K562 (cell line): Measurements from ENCODE around the gene GIPR. TPM values are rescaled to one million over a fixed set of nuclear protein-coding genes. Genes with fewer than 3 reads are reported as not detected.

ENCODE experiments used
- ATAC-seq: fragments of 200-7000 bp; cut with Tn5 transposase; 3 replicates; pipeline ENCODE4 v1.9.1; 2020; ENCODE audit warnings: moderate library complexity
- BruUV-seq: library from RNA; stranded (reverse); fragments of 400-500 nt; replicated peaks from 2 replicates; lab custom pipeline; 2021; lab: Mats Ljungman, UMichigan
- CTCF ChIA-PET: fragments of 300-600 bp; formaldehyde crosslinking; extraction: SDS; loops from one replicate; lab custom pipeline; 2021; ENCODE audit warnings: low intra/inter-chr PET ratio; lab: Yijun Ruan, JAX
- POLR2A ChIA-PET: fragments of 300-600, 350-650 bp; sonication (Branson Sonifier 250); formaldehyde crosslinking; extraction: SDS; loops from one replicate; lab custom pipeline; 2021; ENCODE audit warnings: antibody characterized with exemption, inconsistent platforms; lab: Yijun Ruan, JAX
- DNase-seq, 4 experiments: peaks; one replicate each; pipeline versions ENCODE4 v3.0.0 to v3.0.0-alpha.2; 2011 to 2018; ENCODE audit warnings: low spot score in 3 of 4, mixed read lengths in 3 of 4; ENCODE audit errors: extremely low read depth in 1 of 4
- FAIRE-seq: peaks from 2 replicates; lab custom pipeline; 2011; peaks lifted over from hg19 to GRCh38; lab: Jason Lieb, UNC
- H2AFZ ChIP-seq: 2 replicates; pipeline ENCODE4 v1.6.0; 2011; ENCODE audit warnings: low read depth, low read length, control low read depth, inconsistent platforms
- H3K27ac ChIP-seq: fragments of 200-600 bp; 3 replicates; pipeline ENCODE4 v1.8.0; 2011; ENCODE audit warnings: low read depth, mild to moderate bottlenecking, control low read depth, inconsistent platforms, low read length, moderate library complexity, mixed read lengths; ENCODE audit errors: extremely low read depth
- H3K27me3 ChIP-seq, 2 experiments: fragments of 300-600 bp in 1 of 2; 2 replicates in 1 of 2; 3 replicates in 1 of 2; pipeline versions ENCODE4 v1.6.0 to v1.8.0; 2011; ENCODE audit warnings: inconsistent platforms in 2 of 2, low read length in 2 of 2, mild to moderate bottlenecking in 1 of 2, mixed read lengths in 1 of 2, moderate library complexity in 1 of 2; ENCODE audit not compliant: control insufficient read depth in 2 of 2, insufficient read depth in 2 of 2
- H3K36me3 ChIP-seq: fragments of 300-600 bp; 3 replicates; pipeline ENCODE4 v1.8.0; 2011; ENCODE audit warnings: mild to moderate bottlenecking, low read length, inconsistent platforms; ENCODE audit not compliant: control insufficient read depth, insufficient read depth
- H3K4me1 ChIP-seq, 2 experiments: fragments of 200-600 bp in 1 of 2; replicated peaks in 1 of 2; 2 replicates in 1 of 2; 3 replicates in 1 of 2; pipeline versions ENCODE4 v1.5.1 to v1.8.0; 2011; ENCODE audit warnings: inconsistent platforms in 2 of 2, low read length in 2 of 2, mild to moderate bottlenecking in 1 of 2, mixed read lengths in 1 of 2, moderate library complexity in 1 of 2; ENCODE audit not compliant: control insufficient read depth in 2 of 2, insufficient read depth in 2 of 2
- H3K4me2 ChIP-seq: 2 replicates; pipeline ENCODE4 v1.6.1; 2011; ENCODE audit warnings: low read length, control low read depth, inconsistent platforms, mixed read lengths; ENCODE audit not compliant: insufficient read depth
- H3K4me3 ChIP-seq: fragments of 200-600 bp; sonication (generic), shearing (Covaris generic); 2 replicates; pipeline ENCODE4 v1.5.1; 2016; ENCODE audit warnings: control low read depth, inconsistent platforms
- H3K79me2 ChIP-seq: fragments of 200-600 bp; 3 replicates; pipeline ENCODE4 v1.8.0; 2011; ENCODE audit warnings: low read length, inconsistent platforms; ENCODE audit not compliant: control insufficient read depth, insufficient read depth
- H3K9ac ChIP-seq, 2 experiments: 2 replicates each; pipeline versions ENCODE4 v1.6.0 to v1.6.1; 2011; ENCODE audit warnings: low read depth in 2 of 2, low read length in 2 of 2, control low read depth in 1 of 2, inconsistent platforms in 1 of 2, mild to moderate bottlenecking in 1 of 2, mixed read lengths in 1 of 2; ENCODE audit not compliant: insufficient read depth in 1 of 2
- H3K9me1 ChIP-seq: one replicate; pipeline ENCODE4 v1.6.0; 2011; ENCODE audit warnings: inconsistent platforms, mild to moderate bottlenecking, low read length, moderate library complexity; ENCODE audit not compliant: control insufficient read depth, insufficient read depth
- H3K9me3 ChIP-seq: replicated peaks from 2 replicates; pipeline ENCODE4 v1.5.1; 2011; ENCODE audit warnings: low read depth, low read length, inconsistent platforms; ENCODE audit not compliant: control insufficient read depth, insufficient read depth
- H4K20me1 ChIP-seq: replicated peaks from 2 replicates; pipeline ENCODE4 v1.6.1; 2011; ENCODE audit warnings: low read length, inconsistent platforms, mixed read lengths; ENCODE audit not compliant: control insufficient read depth, insufficient read depth
- BCOR ChIP-seq: fragments of 450-650 bp; IDR thresholded peaks from 2 replicates; pipeline ENCODE4 v1.6.1; 2016
- ELF1 ChIP-seq: fragments of 200-800 bp; sonication (Bioruptor generic); IDR thresholded peaks from 2 replicates; pipeline ENCODE4 v1.6.1; 2016; ENCODE audit warnings: missing genetic modification characterization, missing compliant biosample characterization
- ESRRA ChIP-seq: fragments of 450-650 bp; IDR thresholded peaks from 2 replicates; pipeline ENCODE4 v1.6.1; 2014; ENCODE audit warnings: low read depth, mild to moderate bottlenecking, moderate library complexity, borderline replicate concordance
- FOXP1 ChIP-seq: sonication (generic); formaldehyde crosslinking; IDR thresholded peaks from 2 replicates; pipeline ENCODE4 v1.8.0; 2022; ENCODE audit warnings: mild to moderate bottlenecking, missing genetic modification reagents
- HDAC1 ChIP-seq, 2 experiments: fragments of 450-650 bp; IDR thresholded peaks; 2 replicates each; pipeline ENCODE4 v1.6.1; 2016 to 2017; ENCODE audit warnings: inconsistent platforms in 1 of 2, mild to moderate bottlenecking in 1 of 2, moderate library complexity in 1 of 2
- KAT7 ChIP-seq: sonication (generic); formaldehyde crosslinking; IDR thresholded peaks from 2 replicates; pipeline ENCODE4 v1.8.0; 2022; ENCODE audit warnings: missing genetic modification reagents, mild to moderate bottlenecking, borderline replicate concordance
- KDM1A ChIP-seq, 2 experiments: fragments of 450-650 bp; IDR thresholded peaks; 2 replicates each; pipeline ENCODE4 v1.6.1; 2016; ENCODE audit warnings: mild to moderate bottlenecking in 2 of 2
- KHSRP ChIP-seq: fragments of 450-650 bp; IDR thresholded peaks from 2 replicates; pipeline ENCODE4 v1.6.1; 2017
- RB1 ChIP-seq: fragments of 450-650 bp; IDR thresholded peaks from 2 replicates; pipeline ENCODE4 v1.6.1; 2017; ENCODE audit warnings: low read depth, mild to moderate bottlenecking
- RBFOX2 ChIP-seq: fragments of 200-400 bp; formaldehyde crosslinking; IDR thresholded peaks from 2 replicates; pipeline ENCODE4 v1.6.1; 2017; ENCODE audit warnings: low read depth, mild to moderate bottlenecking, low read length, moderate library complexity
- SMARCE1 ChIP-seq: fragments of 450-650 bp; IDR thresholded peaks from 2 replicates; pipeline ENCODE4 v1.7.1; 2016; ENCODE audit warnings: mild to moderate bottlenecking
- YY1 ChIP-seq, 3 experiments: IDR thresholded peaks; 2 replicates each; pipeline ENCODE4 v1.6.1; 2011; ENCODE audit warnings: low read length in 2 of 3, mild to moderate bottlenecking in 2 of 3, moderate library complexity in 2 of 3, borderline replicate concordance in 1 of 3, control low read depth in 1 of 3, low read depth in 1 of 3; ENCODE audit not compliant: insufficient read depth in 3 of 3, insufficient replicate concordance in 2 of 3, control insufficient read depth in 1 of 3, insufficient read length in 1 of 3; ENCODE audit errors: extremely low read depth in 1 of 3
- ZFX ChIP-seq: sonication (generic); formaldehyde crosslinking; IDR thresholded peaks from 2 replicates; pipeline ENCODE4 v1.8.0; 2022; ENCODE audit warnings: mild to moderate bottlenecking, missing genetic modification reagents, moderate library complexity
- ZNF165 ChIP-seq: fragments of 250-450 bp; sonication (Bioruptor Pico); IDR thresholded peaks from 2 replicates; pipeline ENCODE4 v1.4.0; 2020; ENCODE audit warnings: borderline replicate concordance
- ZNF639 ChIP-seq, 2 experiments: fragments of 200-800 bp in 1 of 2; sonication (Bioruptor generic) in 1 of 2; sonication (generic) in 1 of 2; formaldehyde crosslinking in 1 of 2; IDR thresholded peaks in 1 of 2; conservative IDR thresholded peaks in 1 of 2; 2 replicates each; pipeline versions ENCODE4 v1.5.0 to v1.6.1; 2016 to 2020; ENCODE audit warnings: missing compliant biosample characterization in 1 of 2, missing genetic modification characterization in 1 of 2, missing genetic modification reagents in 1 of 2
- WGBS: fragments of 100-300 bp; shearing (Covaris generic); methylation state at CpG from one replicate; pipeline ENCODE4 v1.1.6; 2016; ENCODE audit warnings: low coverage, mixed read lengths; ENCODE audit not compliant: insufficient coverage; ENCODE audit errors: missing lambda C conversion rate; 5-methylcytosine and 5-hydroxymethylcytosine counted together
- in situ Hi-C: fragments of 300-500 bp; cut with MboI; formaldehyde crosslinking; loops from 4 replicates; pipeline ENCODE4 v1.15.0; 2018; ENCODE audit warnings: inconsistent platforms, mixed read lengths
- intact Hi-C: fragments of 100-400 bp; cut with micrococcal nuclease; formaldehyde crosslinking; loops from 2 replicates; pipeline ENCODE4 v1.14.2; 2022
- polyA plus RNA-seq, 8 experiments: library from polyadenylated mRNA; depleted of rRNA in 4 of 8; stranded (reverse) in 5 of 8; unstranded in 3 of 8; fragments of >200 nt; fragmentation: Nextera tagmentation in 2 of 8; fragmentation: Illumina TruSeq in 1 of 8; extraction: Ambion mirVana in 2 of 8; extraction: Trizol in 1 of 8; gene quantifications; 2 replicates each; pipeline versions ENCODE4 v1.2.1 to v1.2.3, GENCODE V29; 2011 to 2014; ENCODE audit warnings: inconsistent platforms in 1 of 8, missing spikeins in 1 of 8
- total RNA-seq, 7 experiments: library from RNA; depleted of rRNA in 6 of 7; stranded (reverse); fragments of >200 nt in 6 of 7; fragmentation: Illumina TruSeq in 2 of 7; extraction: Trizol in 2 of 7; gene quantifications; 2 replicates each; pipeline versions ENCODE4 v1.2.1 to v1.2.3, GENCODE V29; 2011 to 2021; ENCODE audit warnings: low replicate concordance in 1 of 7
- TF ChIP-seq, protein P1 (sequence below), 2 experiments: fragments of 250-450 bp in 1 of 2; fragments of 450-650 bp in 1 of 2; sonication (Bioruptor Pico) in 1 of 2; IDR thresholded peaks; 2 replicates each; pipeline versions ENCODE4 v1.6.1 to v1.8.0; 2016 to 2021; ENCODE audit warnings: mild to moderate bottlenecking in 2 of 2, moderate library complexity in 2 of 2, missing compliant biosample characterization in 1 of 2, missing genetic modification characterization in 1 of 2

Gene GIPR
- total and polyA plus RNA-seq, 9 of the 15 experiments (the other 6 are each of a cell fraction or from before 2014, with no cell fraction given), result 2.2 to 26.8 (median 12.7) TPM

DNA sequence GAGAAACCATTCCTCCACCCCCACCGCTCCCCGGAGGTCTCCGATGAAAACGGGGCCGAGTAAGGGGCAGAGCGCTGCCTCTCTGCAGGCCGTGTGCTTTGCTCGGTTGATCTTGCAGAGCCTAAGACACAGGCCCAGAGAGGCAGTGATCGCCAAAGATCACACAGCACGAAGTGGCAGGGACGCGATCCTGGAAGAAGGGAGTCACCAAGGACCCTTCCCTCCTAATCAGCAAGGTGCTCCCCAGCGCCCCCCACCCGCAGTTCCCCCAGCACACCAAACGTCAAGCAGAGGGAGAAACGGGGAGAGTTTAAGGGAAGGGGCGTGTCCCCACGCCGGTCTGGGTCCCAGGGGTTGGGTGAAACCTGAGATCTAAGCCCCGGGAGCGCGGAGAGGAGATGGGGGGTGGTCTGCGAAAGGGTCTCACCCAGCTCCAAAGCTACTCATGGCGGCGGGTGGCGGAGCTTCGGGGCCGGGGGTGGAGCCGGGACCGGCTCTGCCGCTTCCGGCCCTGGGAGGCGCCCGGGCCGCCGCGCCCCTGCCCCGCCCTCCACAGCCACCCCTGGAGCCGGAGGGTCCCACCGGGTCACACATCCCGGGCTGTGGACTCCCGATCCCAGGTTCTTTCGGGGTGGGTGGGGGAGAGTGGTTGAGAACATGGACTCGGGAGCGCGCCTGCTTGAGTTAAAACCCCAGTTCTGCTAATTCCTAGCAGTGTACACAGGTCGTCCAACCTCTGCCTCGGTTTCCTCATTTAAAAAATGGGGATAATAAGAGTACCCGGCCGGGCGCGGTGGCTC is 28.9 kb upstream of the GIPR start, which contains the start of gene EML2:
EML2 (minus strand) TSS at position 468 of the 800 bp plus-strand sequence; CDS start at position 447, 21 bp downstream.
- Histone ChIP-seq H3K27me3 (no peaks in the 10 kb centered on the region), H3K4me1 (peaks cover 32 to 65% of the 10 kb centered on the region in 2 experiments), H3K4me3 (peak within 1 kb of the TSS; percentile 58), H2AFZ (peak within 1 kb of the TSS; percentile 93), H3K9me3 (no peaks in the 10 kb centered on the region), H4K20me1 (no peaks in the 10 kb centered on the region), H3K9ac (peak within 1 kb of the TSS; percentile 77 to 92), H3K27ac (peak within 1 kb of the TSS; percentile 80), H3K4me2 (peak within 1 kb of the TSS; percentile 92), H3K36me3 (peaks cover 7% of the 10 kb centered on the region; the same call in 1 of the 3 replicates), H3K79me2 (peaks cover 17% of the 10 kb centered on the region), H3K9me1 (no peaks in the 10 kb centered on the region)
- intact Hi-C loops, result no loop called here
- POLR2A ChIA-PET, result interaction anchor here (0.7 to 4.7 kb wide), 6 partner anchors 20 to 78 kb away, joined by 3 to 35 read pairs (median 4); no protein-coding TSS in a partner anchor
- DNase-seq, result peak; percentile 80 to 84 (median 81)
- no TSS peak for BruUV-seq
- peak; percentile 29 for FAIRE-seq
- peak; percentile 57 for ATAC-seq
- in situ Hi-C loops, result no loop called here
- CTCF ChIA-PET, result interaction anchor here (0.6 kb wide), 1 partner anchor 116 kb away, joined by 3 read pairs; no protein-coding TSS in a partner anchor
- WGBS, result 3% methylated on average over 38 of the region's 52 CpGs
- TF ChIP-seq ZNF639 (CRISPR knock-in tag; conservative IDR thresholded peaks at IDR 0.05 in 1 of 2, IDR thresholded peaks at IDR 0.05 in 1 of 2) (0 out of 4 replicates have a peak, but pooled peaks of 1 of the 2 experiments have one; percentile 16), ZFX (CRISPR knock-in tag) (peak; percentile 41; the same call in 1 of the 2 replicates), YY1 (IDR thresholded peaks at IDR 0.05; ENCODE audit: borderline replicate concordance in 1 of 3, control insufficient read depth in 1 of 3, extremely low read depth in 1 of 3, insufficient read depth in 3 of 3, insufficient read length in 1 of 3, insufficient replicate concordance in 2 of 3, low read depth in 1 of 3, low read length in 2 of 3) (peak; percentile 25 to 77 (median 72)), KHSRP (no peak), KAT7 (CRISPR knock-in tag) (no peak), ZNF165 (CRISPR knock-in tag) (no peak), ESRRA (peak; percentile 17; the same call in 1 of the 2 replicates), FOXP1 (CRISPR knock-in tag) (peak; percentile 27; the same call in 1 of the 2 replicates), RBFOX2 (peak; percentile 78), HDAC1 (IDR thresholded peaks at IDR 0.05) (peak in 1 of 2 experiments; percentile 72; a peak in 1 of 4 replicates), BCOR (peak; percentile 98), RB1 (peak; percentile 33; the same call in 1 of the 2 replicates), KDM1A (IDR thresholded peaks at IDR 0.05) (peak; percentile 73 to 79), ELF1 (tag) (0 out of 2 replicates have a peak, but pooled peaks have one; percentile 49), SMARCE1 (peak; percentile 59; the same call in 1 of the 2 replicates)
- TF ChIP-seq, protein P1, sequence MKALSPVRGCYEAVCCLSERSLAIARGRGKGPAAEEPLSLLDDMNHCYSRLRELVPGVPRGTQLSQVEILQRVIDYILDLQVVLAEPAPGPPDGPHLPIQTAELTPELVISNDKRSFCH (CRISPR knock-in tag; IDR thresholded peaks at IDR 0.05), result no peak
- TF ChIP-seq, protein P1 (tag; IDR thresholded peaks at IDR 0.05), result 0 out of 2 replicates have a peak, but pooled peaks have one; percentile 25
